ENCODE results near the gene TACR1.

- no peak for TF ChIP-seq TAF1 (IDR thresholded peaks at IDR 0.05; ENCODE audit: borderline replicate concordance, low read depth, low read length)
- TF ChIP-seq POLR2A (IDR thresholded peaks at IDR 0.05; ENCODE audit: low read depth, low read length), result no peak
- TF ChIP-seq POLR2AphosphoS5 (IDR thresholded peaks at IDR 0.05; ENCODE audit: low read depth, low read length), result no peak
Measured at GRCh38 chr2:75063906-75064305, 135.4 kb downstream of the TACR1 start.
